Measurements from ENCODE around the gene TMPRSS11B. TPM values are rescaled to one million over a fixed set of nuclear protein-coding genes. Genes with fewer than 3 reads are reported as not detected.
"Not testable (repeated sequence)": the region's sequence is repeated elsewhere in the genome, so short reads cannot be mapped to it uniquely, and the experiment has no call there.

Gene TMPRSS11B
- total RNA-seq, 4 donors from 2014 or later: 0.21 TPM; not detected in 3

- H3K9me3 ChIP-seq: no peaks in the 10 kb centered on the region
- no peaks in the 10 kb centered on the region for H3K27me3 ChIP-seq
- H3K36me3 ChIP-seq: no peaks in the 10 kb centered on the region
- intact Hi-C loops (cut with DNase I; ENCODE audit: low total_unique reads): no loop called here
- H3K27ac ChIP-seq: no peak overlapping the region
- TF ChIP-seq POLR2A (IDR thresholded peaks at IDR 0.05) (no peak), CTCF (IDR thresholded peaks at IDR 0.05) (no peak)
- no peaks in the 10 kb centered on the region for H3K4me1 ChIP-seq
- DNase-seq: no peak
- no peak overlapping the region for H3K4me3 ChIP-seq
Observed at GRCh38 chr4:68228568-68228967, 16.9 kb downstream of the TMPRSS11B start.

- H3K9me3 ChIP-seq: no peaks in the 10 kb centered on the region
- H3K36me3 ChIP-seq: no peaks in the 10 kb centered on the region
- TF ChIP-seq CTCF (IDR thresholded peaks at IDR 0.05) (no peak), POLR2A (IDR thresholded peaks at IDR 0.05) (no peak)
- intact Hi-C loops (cut with DNase I; ENCODE audit: low total_unique reads): no loop called here
- no peak overlapping the region for H3K4me3 ChIP-seq
- no peaks in the 10 kb centered on the region for H3K27me3 ChIP-seq
- no peak overlapping the region for H3K27ac ChIP-seq
- no peak for DNase-seq
- no peaks in the 10 kb centered on the region for H3K4me1 ChIP-seq
Observed at GRCh38 chr4:68218044-68218443, 27.4 kb downstream of the TMPRSS11B start.

- no peak for DNase-seq
- intact Hi-C loops (cut with DNase I; ENCODE audit: low total_unique reads): no loop called here
- Histone ChIP-seq H3K4me3 (no peak overlapping the region), H3K9me3 (no peaks in the 10 kb centered on the region), H3K36me3 (no peaks in the 10 kb centered on the region), H3K27ac (no peak overlapping the region), H3K4me1 (no peaks in the 10 kb centered on the region), H3K27me3 (no peaks in the 10 kb centered on the region)
- TF ChIP-seq CTCF (IDR thresholded peaks at IDR 0.05) (no peak), POLR2A (IDR thresholded peaks at IDR 0.05) (no peak)
Observed at GRCh38 chr4:68216501-68216900, 29.0 kb downstream of the TMPRSS11B start.

DNA sequence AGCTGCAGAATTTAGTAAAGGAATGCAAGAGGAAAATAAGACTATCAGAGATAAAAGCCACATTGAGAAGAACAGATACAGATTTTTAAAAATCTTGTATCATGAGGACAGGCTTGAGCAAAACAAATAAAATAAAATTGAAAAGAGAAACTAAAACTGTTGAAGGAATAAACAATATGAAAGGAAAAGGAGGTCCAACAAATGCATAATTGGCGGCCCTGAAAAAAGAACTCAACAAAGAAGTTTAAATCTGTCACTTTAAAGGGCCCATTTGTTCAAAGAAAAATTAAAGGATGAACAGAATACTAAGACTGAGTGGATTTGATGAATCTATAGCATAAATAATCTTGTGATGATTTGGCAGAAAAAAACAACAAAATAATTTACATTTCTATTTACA is 36.5 kb downstream of the TMPRSS11B start:
- Histone ChIP-seq H3K27me3 (no peaks in the 10 kb centered on the region), H3K36me3 (no peaks in the 10 kb centered on the region), H3K27ac (no peak overlapping the region), H3K9me3 (no peaks in the 10 kb centered on the region), H3K4me3 (no peak overlapping the region), H3K4me1 (no peaks in the 10 kb centered on the region)
- TF ChIP-seq CTCF (IDR thresholded peaks at IDR 0.05) (no peak), POLR2A (IDR thresholded peaks at IDR 0.05) (no peak)
- intact Hi-C loops (cut with DNase I; ENCODE audit: low total_unique reads): no loop called here
- DNase-seq: no peak

DNA sequence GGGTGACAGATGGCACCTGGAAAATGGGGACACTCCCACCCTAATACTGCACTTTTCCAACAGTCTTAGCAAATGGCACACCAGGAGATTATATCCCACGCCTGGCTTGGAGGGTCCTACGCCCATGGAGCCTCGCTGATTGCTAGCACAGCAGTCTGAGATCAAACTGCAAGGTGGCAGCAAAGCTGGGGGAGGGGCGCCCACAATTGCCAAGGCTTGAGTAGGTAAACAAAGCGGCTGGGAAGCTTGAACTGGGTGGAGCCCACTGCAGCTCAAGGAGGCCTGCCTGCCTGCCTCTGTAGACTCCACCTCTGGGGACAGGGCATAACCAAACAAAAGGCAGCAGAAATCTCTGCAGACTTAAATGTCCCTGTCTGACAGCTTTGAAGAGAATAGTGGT is 51.2 kb downstream of the TMPRSS11B start:
- H3K4me3 ChIP-seq: not testable (repeated sequence)

DNA sequence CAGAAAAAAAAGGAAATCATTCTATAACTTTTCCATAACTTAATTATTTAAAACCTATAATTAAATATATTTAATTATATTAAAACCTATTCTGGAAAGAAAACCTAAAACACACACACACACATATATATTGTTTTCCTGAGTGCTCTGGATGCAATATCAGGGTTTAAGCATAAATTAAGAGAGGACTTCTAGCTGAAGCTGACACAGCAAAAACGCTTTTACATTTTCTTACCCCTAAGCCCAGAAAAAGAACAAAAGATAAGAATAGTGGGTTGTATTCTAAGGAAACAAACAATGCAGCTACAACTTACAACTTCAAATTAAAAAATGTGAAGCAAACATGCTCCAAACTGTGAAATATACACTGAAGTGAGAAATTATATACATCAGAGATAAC is 52.3 kb downstream of the TMPRSS11B start:
- no peak for DNase-seq
- Histone ChIP-seq H3K4me1 (no peaks in the 10 kb centered on the region), H3K4me3 (no peak overlapping the region), H3K27ac (no peak overlapping the region), H3K9me3 (no peaks in the 10 kb centered on the region), H3K27me3 (no peaks in the 10 kb centered on the region), H3K36me3 (no peaks in the 10 kb centered on the region)
- intact Hi-C loops (cut with DNase I; ENCODE audit: low total_unique reads): no loop called here
- TF ChIP-seq POLR2A (IDR thresholded peaks at IDR 0.05) (no peak), CTCF (IDR thresholded peaks at IDR 0.05) (no peak)

More for the DNA sequence above, 51.2 kb downstream of the TMPRSS11B start:
- H3K27me3 ChIP-seq; intact Hi-C loops (cut with DNase I; ENCODE audit: low total_unique reads); DNase-seq; H3K36me3 ChIP-seq; H3K27ac ChIP-seq; H3K4me1 ChIP-seq; H3K9me3 ChIP-seq: not testable (repeated sequence)
